Neural cell (in vitro differentiated cells): ENCODE results near the gene TFDP1.

Experiments
- CTCF ChIP-seq: fragments of 450-650 bp; IDR thresholded peaks from 2 replicates; pipeline ENCODE4 v1.5.1; 2014; ENCODE audit warnings: antibody characterized with exemption, mild to moderate bottlenecking, moderate library complexity; ENCODE audit not compliant: poor library complexity, severe bottlenecking
- EP300 ChIP-seq: fragments of 450-650 bp; conservative IDR thresholded peaks from 2 replicates; pipeline ENCODE4 v1.6.1; 2014; ENCODE audit warnings: antibody characterized with exemption, mild to moderate bottlenecking, moderate library complexity; ENCODE audit not compliant: poor library complexity, severe bottlenecking
- POLR2AphosphoS5 ChIP-seq: IDR thresholded peaks from 2 replicates; pipeline ENCODE4 v1.6.1; 2012
- RAD21 ChIP-seq: fragments of 450-650 bp; conservative IDR thresholded peaks from 2 replicates; pipeline ENCODE4 v1.6.1; 2014; ENCODE audit warnings: antibody characterized with exemption, mild to moderate bottlenecking, moderate library complexity
- TAF1 ChIP-seq: IDR thresholded peaks from 2 replicates; pipeline ENCODE4 v1.6.1; 2012; ENCODE audit warnings: low read depth

- no peak for TF ChIP-seq POLR2AphosphoS5
- TF ChIP-seq CTCF, result no peak
- TF ChIP-seq RAD21, result no peak
- no peak for TF ChIP-seq EP300
- no peak for TF ChIP-seq TAF1
Measured at GRCh38 chr13:113567681-113568080, 16.9 kb upstream of the TFDP1 start.
